Skeletal muscle tissue (tissue), 4 donors: ENCODE data around the gene USP12. TPM values are rescaled to one million over a fixed set of nuclear protein-coding genes. Genes with fewer than 3 reads are reported as not detected.
A peak's percentile ranks its signal among the peaks of the same experiment; 100 is the strongest.

Experiments used
- H3K27ac ChIP-seq: one replicate; pipeline ENCODE4 v1.7.0; 2013; ENCODE audit warnings: mild to moderate bottlenecking, low read depth, low read length, inconsistent platforms
- H3K27me3 ChIP-seq, 3 donors: one replicate each; pipeline ENCODE4 v1.7.0; 2013; ENCODE audit warnings: low read length in 3 of 3; ENCODE audit not compliant: control insufficient read depth in 3 of 3, insufficient read depth in 3 of 3
- H3K36me3 ChIP-seq, 3 donors: one replicate each; pipeline ENCODE4 v1.7.0; 2013; ENCODE audit warnings: low read length in 3 of 3; ENCODE audit not compliant: control insufficient read depth in 3 of 3, insufficient read depth in 3 of 3
- H3K4me1 ChIP-seq, 3 donors: one replicate each; pipeline ENCODE4 v1.7.0; 2013; ENCODE audit warnings: low read length in 3 of 3, mild to moderate bottlenecking in 3 of 3; ENCODE audit not compliant: control insufficient read depth in 3 of 3, insufficient read depth in 3 of 3
- H3K4me3 ChIP-seq, 3 donors: one replicate each; pipeline ENCODE4 v1.7.0; 2013; ENCODE audit warnings: low read length in 3 of 3
- H3K9ac ChIP-seq, 3 donors: one replicate each; pipeline ENCODE4 v1.7.0; 2013; ENCODE audit warnings: low read length in 3 of 3, mild to moderate bottlenecking in 3 of 3, moderate library complexity in 2 of 3, low read depth in 1 of 3
- H3K9me3 ChIP-seq, 3 donors: one replicate each; pipeline ENCODE4 v1.7.0; 2013; ENCODE audit warnings: low read length in 3 of 3; ENCODE audit not compliant: control insufficient read depth in 3 of 3
- total RNA-seq: library from RNA; depleted of rRNA; stranded (reverse); fragments of >200 nt; gene quantifications from one replicate; pipeline ENCODE4 v1.2.3, GENCODE V29; 2014
- donor health status: Osteomylitis.

The USP12 gene
- total RNA-seq, 1 donor from 2014 or later, result 22.4 TPM

- H3K27me3 ChIP-seq, result no peaks in the 10 kb centered on the region
These were observed 33.0 kb downstream of the USP12 start for GRCh38 chr13:27138457-27139093.

DNA sequence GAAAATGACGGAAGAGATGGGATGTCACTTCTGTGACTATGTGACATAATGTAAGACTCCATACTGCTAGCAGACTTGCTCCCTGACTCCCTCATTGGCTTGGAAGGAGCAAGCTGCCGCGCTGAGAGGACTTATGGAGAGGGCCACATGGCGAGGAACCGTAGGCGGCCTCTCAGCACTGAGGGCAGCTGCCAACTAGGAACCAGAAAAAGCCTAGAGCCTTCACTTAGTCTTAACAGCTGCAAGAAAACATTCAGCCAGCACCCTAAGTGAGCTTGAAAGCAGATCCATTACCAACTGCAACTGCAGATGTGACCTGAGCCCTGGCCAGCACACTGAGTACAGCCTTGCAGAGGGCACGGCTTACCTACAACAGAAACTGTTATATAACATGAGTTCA, 33.9 kb downstream of the USP12 start:
- peaks cover 10 to 17% (median 13%) of the 10 kb centered on the region in 3 donors for H3K4me1 ChIP-seq
- no peak overlapping the region for H3K9ac ChIP-seq
- no peaks in the 10 kb centered on the region for H3K9me3 ChIP-seq
- no peaks in the 10 kb centered on the region for H3K27me3 ChIP-seq
- H3K4me3 ChIP-seq, result no peak overlapping the region
- H3K36me3 ChIP-seq, result no peaks in the 10 kb centered on the region
- H3K27ac ChIP-seq, result no peak overlapping the region

More at GRCh38 chr13:27138457-27139093, 33.0 kb downstream of the USP12 start:
- Histone ChIP-seq H3K36me3 (no peaks in the 10 kb centered on the region), H3K4me3 (no peak overlapping the region), H3K9me3 (peaks cover 0 to 2% (median 0%) of the 10 kb centered on the region in 3 donors), H3K4me1 (peaks cover 9 to 17% (median 13%) of the 10 kb centered on the region in 3 donors), H3K9ac (peak overlapping the region in 1 of 3 donors; percentile 18), H3K27ac (no peak overlapping the region)

GRCh38 chr13:27135023-27135422, 36.6 kb downstream of the USP12 start:
- Histone ChIP-seq H3K36me3 (no peaks in the 10 kb centered on the region), H3K4me1 (peaks cover 22 to 29% (median 26%) of the 10 kb centered on the region in 3 donors), H3K9ac (no peak overlapping the region), H3K27ac (no peak overlapping the region), H3K27me3 (no peaks in the 10 kb centered on the region), H3K4me3 (no peak overlapping the region), H3K9me3 (no peaks in the 10 kb centered on the region)

- H3K9me3 ChIP-seq, result no peaks in the 10 kb centered on the region
- no peak overlapping the region for H3K9ac ChIP-seq
- H3K36me3 ChIP-seq, result no peaks in the 10 kb centered on the region
- H3K27ac ChIP-seq, result no peak overlapping the region
- no peaks in the 10 kb centered on the region for H3K27me3 ChIP-seq
- H3K4me3 ChIP-seq, result no peak overlapping the region
- H3K4me1 ChIP-seq, result peaks cover 24 to 29% (median 28%) of the 10 kb centered on the region in 3 donors
These were observed 37.7 kb downstream of the USP12 start for GRCh38 chr13:27133889-27134288.

- Histone ChIP-seq H3K9me3 (no peaks in the 10 kb centered on the region), H3K9ac (no peak overlapping the region), H3K4me3 (no peak overlapping the region), H3K27me3 (no peaks in the 10 kb centered on the region), H3K36me3 (no peaks in the 10 kb centered on the region), H3K27ac (no peak overlapping the region), H3K4me1 (peaks cover 16 to 19% (median 16%) of the 10 kb centered on the region in 3 donors)
These were observed 39.1 kb downstream of the USP12 start for GRCh38 chr13:27132538-27132937.

DNA sequence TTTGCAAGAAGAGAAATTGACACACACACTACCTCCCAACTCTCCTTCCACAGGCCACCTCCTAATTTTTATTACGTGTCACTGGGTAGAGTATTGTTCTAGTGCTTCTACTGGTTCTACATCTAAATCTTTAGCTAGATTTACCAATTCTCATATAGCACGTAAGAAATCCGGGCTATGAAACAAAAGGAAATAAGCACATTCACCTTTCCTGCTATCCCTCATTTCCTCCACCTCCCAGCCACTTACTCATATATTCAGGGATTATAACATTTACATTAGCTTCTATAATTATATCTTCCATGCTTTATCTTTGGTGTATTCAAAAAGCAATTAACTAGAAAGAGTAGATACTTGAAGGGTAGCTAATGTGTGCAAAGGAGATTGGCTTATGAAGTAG, 39.7 kb downstream of the USP12 start:
- no peak overlapping the region for H3K9ac ChIP-seq
- H3K4me3 ChIP-seq, result no peak overlapping the region
- H3K27me3 ChIP-seq, result no peaks in the 10 kb centered on the region
- H3K27ac ChIP-seq, result no peak overlapping the region
- no peaks in the 10 kb centered on the region for H3K9me3 ChIP-seq
- H3K36me3 ChIP-seq, result no peaks in the 10 kb centered on the region
- H3K4me1 ChIP-seq, result peaks cover 15 to 24% (median 17%) of the 10 kb centered on the region in 3 donors

DNA sequence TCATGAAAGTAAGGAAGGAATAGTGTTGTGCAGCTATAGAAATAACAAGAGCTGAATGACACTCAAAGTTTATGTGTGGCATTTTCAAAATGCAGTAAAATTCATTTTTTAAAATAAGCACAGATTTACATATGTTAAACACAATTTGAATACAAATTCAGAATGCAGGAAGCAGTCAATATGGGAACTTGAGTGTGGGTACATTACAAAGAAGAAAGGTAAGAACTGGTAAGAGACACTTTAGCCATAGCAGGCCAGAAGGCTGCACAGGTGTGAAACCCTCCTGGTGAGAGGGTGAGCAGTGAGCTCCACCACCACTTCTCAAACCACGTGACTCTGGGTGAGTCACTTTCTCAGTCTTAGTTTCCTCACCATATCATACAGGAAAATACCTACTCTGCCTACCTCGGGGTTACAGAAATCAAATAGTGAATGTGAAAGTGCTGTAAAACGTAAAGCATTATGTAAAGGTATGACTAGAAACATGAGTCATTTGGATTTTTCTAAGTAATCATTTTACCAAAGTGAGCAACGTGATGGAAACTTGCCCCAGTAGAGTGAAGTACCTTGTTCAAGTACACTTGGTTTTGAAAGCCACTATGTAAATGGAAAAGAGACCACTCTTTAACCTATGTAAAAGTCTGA, 40.5 kb downstream of the USP12 start:
- Histone ChIP-seq H3K36me3 (no peaks in the 10 kb centered on the region), H3K4me1 (peaks cover 15 to 31% (median 20%) of the 10 kb centered on the region in 3 donors), H3K27ac (peak overlapping the region; percentile 4), H3K4me3 (peak overlapping the region in 1 of 3 donors; percentile 43), H3K9ac (no peak overlapping the region), H3K27me3 (no peaks in the 10 kb centered on the region), H3K9me3 (no peaks in the 10 kb centered on the region)

- Histone ChIP-seq H3K27me3 (no peaks in the 10 kb centered on the region), H3K9ac (no peak overlapping the region), H3K27ac (peak overlapping the region; percentile 4), H3K4me1 (peaks cover 15 to 31% (median 20%) of the 10 kb centered on the region in 3 donors), H3K36me3 (no peaks in the 10 kb centered on the region), H3K4me3 (peak overlapping the region in 1 of 3 donors; percentile 38), H3K9me3 (no peaks in the 10 kb centered on the region)
These were observed 41.2 kb downstream of the USP12 start for GRCh38 chr13:27130223-27130978.

- Histone ChIP-seq H3K4me1 (peaks cover 15 to 28% (median 20%) of the 10 kb centered on the region in 3 donors), H3K4me3 (no peak overlapping the region), H3K27me3 (no peaks in the 10 kb centered on the region), H3K36me3 (no peaks in the 10 kb centered on the region), H3K9ac (no peak overlapping the region), H3K9me3 (no peaks in the 10 kb centered on the region), H3K27ac (no peak overlapping the region)
These were observed 42.6 kb downstream of the USP12 start for GRCh38 chr13:27128825-27129627.
